GM20431 (cell line): Measurements from ENCODE around the gene HPD.

Source experiments
- in situ Hi-C: fragments of 300-500 bp; cut with MseI, MboI; formaldehyde crosslinking; loops from one replicate; pipeline ENCODE4 v1.15.0; 2020; ENCODE audit warnings: low sequenced_read_pairs; ENCODE audit not compliant: unreplicated experiment

The HPD gene

DNA sequence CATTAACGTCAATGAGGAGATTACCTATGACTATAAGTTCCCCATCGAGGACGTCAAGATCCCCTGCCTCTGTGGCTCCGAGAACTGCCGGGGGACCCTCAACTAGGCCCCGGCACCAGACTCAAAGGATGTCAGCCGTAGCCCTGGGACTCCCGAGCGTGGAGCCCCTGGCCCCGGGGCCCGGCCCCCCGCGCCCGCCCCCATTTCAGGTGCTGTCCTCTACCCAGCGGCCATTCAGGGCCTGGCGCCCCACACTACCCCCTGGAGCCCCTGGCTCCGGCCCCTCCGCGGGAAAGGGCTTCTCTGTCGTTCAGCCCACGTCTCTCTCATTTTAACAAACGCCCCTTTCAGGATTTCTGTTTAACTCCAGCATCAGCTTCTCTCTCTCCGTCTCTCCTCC lies 28.5 kb downstream of the HPD start:
- in situ Hi-C loops, result no loop called here

DNA sequence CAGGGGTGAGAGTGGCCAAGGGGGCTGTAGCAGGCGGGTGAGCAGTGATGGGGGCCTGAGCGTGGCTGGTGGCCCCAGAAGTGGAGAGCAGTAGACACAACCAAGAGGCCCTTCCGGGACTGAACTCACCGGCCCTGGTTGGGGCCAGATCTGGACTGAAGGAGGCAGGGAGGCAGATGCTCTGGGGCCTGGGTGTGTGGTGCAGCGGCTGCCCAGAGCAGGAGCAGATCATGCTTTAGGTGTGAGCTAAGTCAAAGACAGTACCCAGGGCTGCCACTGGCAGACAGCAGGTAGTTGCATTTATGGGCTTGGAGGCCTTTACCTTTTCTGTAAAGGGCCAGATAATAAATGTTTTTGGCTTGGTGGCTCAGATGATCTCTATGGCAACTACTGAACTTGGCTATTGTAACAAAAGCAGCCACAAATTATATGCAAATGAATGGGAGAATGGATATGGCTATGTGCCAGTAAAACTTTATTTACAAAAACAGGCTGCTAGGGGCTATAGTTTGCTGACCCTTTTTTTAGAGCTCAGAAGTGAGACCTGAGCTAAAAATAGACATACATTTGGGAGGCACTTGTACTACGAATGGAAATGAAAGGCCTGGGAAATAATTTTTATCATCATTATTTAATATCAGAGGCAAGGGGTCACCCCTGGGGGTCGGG lies 29.3 kb downstream of the HPD start:
- in situ Hi-C loops, result no loop called here

DNA sequence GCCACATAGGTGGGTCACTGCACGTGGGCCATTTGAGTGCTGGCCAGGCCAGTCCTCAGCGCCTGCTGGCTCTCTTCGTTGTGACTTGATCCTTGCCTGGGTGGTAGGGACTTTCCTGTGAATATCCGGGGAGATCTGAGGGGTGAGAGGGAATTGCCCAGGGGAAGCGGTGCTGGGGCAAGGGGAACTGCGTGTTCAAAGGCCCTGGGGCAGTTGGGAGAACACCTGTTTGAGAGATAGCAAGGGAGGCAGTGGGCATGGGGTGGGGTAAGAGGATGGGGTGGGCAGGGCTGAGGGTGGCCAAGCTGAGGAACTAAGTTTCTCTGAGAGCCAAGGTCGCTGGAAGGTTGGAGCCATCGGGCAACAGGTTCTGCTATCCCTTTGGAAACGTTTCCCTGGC lies 29.8 kb downstream of the HPD start:
- in situ Hi-C loops, result no loop called here

DNA sequence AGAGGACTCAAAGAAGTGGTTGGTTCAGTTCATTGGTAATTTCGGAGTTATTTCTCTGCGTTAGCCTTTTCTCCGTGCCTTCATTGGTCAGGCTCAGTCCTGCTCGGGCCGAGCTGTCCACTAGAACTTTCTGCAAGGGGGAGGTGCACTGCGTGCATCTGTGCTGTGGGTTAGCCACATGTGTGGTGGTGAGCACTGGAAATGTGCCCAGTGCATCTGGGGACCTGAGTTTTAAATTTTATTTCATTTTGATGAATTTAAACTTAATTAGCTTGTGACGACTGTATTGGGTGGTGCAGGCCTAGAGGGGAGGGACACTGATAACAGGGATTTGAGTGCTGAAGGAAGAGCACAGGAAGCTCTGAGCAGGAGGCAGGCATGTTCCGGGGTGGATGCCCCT lies 30.4 kb downstream of the HPD start:
- in situ Hi-C loops, result no loop called here

DNA sequence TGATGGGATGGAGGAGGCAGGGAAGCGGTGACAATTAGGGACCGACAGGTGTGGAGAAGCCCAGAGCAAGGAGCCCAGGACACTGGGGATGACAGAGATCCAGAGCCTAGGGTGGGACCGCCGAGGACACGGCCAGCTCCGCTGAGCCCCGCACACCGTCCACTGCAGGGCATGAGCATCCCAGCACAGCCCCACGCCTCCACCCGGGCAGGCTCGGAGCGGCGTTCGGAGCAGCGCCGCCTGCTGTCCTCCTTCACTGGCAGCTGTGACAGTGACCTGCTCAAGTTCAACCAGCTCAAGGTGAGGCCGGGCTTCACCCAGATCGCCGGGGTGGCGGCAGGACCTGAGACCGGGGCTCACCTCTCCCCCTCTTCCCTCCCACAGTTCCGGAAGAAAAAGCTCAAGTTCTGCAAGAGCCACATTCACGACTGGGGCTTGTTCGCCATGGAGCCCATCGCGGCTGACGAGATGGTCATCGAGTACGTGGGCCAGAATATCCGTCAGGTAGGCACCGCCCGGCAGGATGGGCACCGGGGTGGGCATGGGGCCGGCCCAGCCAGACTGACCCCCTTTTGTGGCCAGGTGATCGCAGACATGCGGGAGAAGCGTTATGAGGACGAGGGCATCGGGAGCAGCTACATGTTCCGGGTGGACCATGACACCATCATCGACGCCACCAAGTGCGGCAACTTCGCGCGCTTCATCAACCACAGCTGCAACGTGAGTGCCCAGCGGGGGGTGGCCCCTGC lies 31.1 kb downstream of the HPD start:
- in situ Hi-C loops, result no loop called here

DNA sequence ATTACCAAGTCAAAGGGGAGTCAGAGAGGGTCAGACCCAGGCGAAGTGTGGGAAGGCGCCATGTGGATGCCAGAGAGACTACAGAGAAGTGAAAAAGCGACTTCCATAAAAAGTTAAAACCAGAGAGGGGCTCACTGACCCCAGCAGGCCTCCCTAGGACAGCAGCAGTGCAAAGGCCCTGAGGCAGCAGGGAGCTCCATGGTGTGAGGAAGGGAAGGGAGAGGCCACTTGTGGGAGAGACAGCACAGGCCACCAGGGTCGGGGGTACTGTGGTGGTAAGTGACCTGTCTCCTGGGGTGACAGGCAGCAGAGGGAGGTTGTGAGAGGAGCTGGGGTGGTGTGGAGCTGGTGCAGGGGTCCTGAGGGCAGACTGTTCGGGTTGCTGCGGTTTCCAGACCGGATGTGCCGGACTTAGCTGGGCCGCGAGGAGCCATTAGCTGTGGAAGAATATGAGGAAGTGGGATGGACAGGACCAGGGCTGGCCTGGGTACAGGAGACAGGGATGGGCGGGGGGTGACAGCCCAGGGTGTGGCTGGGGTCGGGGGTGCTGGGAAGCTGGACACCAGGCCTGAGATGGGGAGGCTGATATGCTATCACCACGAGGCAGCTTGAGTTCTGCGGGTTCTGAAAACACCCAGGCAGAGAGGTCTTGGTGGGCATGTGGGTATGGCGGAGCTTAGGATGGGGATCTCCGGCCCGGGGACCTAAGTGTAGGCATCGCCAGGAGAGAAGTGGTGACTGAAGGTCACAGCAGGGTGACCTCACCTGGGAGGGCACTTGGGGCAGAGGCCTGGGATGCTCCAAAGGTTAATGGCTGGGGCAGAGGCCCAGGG lies 32.1 kb downstream of the HPD start:
- in situ Hi-C loops, result no loop called here

DNA sequence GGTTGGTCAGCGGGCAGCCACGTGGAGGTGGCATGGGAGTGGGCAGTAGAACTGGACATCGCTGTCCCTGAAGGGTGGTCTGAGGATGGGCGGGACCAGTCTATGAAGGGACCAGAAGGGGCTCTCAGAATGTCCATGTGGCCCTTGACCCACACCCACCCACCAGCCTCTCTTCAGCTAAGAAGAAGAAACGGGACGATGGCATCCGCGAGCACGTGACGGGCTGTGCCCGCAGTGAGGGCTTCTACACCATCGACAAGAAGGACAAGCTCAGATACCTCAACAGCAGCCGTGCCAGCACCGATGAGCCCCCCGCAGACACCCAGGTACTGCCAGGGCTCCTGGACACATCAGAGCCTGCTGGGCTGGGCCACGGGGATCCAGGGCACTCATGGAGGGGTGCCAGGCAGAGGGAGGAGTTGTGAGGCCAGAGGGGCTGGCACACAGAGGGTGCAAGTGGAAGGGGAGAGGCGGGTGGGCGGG lies 33.6 kb downstream of the HPD start:
- in situ Hi-C loops, result no loop called here

DNA sequence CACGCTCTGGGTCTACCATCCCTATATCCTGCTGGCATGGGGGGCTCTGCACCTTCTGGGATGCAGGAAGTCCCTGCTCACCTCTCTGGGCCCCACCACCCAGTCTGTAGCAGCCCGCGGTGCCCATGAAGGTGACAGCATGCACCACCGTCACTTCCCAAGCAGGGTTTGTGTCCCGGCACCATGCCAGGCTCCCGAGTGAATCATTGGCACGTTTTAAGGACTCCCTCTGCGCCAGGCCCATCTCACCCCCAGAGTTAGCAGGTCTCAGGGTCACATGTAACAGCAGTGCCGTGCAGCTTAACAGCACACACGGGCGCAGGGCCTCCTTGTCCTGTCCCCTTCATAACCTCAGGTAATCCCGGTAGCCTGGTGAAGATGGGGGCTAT lies 34.9 kb downstream of the HPD start:
- in situ Hi-C loops, result no loop called here

DNA sequence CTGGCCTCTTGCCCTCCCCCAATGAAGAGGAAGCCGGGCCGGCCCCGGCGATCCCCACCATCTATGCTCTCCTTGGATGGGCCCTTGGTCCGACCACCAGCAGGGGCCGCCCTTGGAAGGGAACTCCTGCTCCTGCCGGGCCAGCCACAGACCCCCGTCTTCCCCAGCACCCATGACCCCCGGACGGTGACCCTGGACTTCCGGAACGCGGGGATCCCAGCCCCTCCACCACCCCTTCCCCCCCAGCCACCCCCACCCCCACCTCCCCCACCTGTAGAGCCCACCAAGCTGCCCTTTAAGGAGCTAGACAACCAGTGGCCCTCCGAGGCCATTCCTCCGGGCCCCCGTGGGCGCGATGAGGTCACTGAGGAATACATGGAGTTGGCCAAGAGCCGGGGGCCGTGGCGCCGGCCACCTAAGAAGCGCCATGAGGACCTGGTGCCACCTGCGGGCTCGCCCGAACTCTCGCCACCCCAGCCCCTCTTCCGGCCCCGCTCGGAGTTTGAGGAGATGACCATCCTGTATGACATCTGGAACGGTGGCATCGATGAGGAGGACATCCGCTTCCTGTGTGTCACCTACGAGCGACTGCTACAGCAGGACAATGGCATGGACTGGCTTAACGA lies 35.4 kb downstream of the HPD start:
- in situ Hi-C loops, result no loop called here

DNA sequence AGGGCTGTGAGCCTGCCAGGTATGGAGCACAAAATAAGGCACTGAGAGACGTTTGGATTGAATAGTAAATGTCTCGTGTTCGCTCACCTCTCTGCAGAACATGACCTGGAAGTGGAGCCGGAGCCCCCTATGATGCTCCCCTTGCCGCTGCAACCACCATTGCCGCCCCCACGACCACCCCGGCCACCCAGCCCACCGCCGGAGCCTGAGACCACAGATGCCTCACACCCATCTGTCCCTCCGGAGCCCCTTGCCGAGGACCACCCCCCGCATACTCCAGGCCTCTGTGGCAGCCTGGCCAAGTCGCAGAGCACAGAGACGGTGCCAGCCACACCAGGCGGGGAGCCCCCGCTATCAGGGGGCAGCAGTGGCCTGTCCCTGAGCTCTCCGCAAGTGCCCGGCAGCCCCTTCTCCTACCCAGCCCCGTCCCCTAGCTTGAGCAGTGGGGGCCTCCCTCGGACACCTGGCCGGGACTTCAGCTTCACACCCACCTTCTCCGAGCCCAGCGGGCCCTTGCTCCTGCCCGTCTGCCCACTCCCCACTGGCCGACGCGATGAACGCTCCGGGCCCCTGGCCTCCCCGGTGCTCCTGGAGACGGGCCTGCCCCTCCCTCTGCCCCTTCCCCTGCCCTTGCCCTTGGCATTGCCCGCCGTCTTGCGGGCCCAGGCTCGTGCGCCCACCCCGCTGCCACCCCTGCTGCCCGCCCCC lies 36.1 kb downstream of the HPD start:
- in situ Hi-C loops, result no loop called here

DNA sequence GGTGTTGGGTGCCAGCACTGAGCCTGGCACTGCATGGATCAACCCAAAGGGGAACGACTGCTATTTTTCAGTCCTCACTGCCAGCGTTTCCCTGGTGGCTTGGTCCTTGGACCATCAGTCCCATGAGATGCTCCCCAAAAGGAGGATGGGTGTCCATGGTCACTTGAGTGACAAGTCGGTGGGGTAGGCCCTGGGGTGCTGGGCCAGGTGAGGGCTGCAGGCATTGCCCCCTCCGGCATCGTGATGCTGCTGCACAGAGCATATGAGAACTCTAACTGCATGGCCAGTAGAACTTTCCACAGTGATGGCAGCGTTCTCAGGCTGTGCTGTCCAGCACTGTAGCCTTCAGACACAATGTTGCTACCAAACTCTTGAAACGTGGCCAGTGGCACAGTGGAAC lies 38.6 kb downstream of the HPD start:
- in situ Hi-C loops, result no loop called here

DNA sequence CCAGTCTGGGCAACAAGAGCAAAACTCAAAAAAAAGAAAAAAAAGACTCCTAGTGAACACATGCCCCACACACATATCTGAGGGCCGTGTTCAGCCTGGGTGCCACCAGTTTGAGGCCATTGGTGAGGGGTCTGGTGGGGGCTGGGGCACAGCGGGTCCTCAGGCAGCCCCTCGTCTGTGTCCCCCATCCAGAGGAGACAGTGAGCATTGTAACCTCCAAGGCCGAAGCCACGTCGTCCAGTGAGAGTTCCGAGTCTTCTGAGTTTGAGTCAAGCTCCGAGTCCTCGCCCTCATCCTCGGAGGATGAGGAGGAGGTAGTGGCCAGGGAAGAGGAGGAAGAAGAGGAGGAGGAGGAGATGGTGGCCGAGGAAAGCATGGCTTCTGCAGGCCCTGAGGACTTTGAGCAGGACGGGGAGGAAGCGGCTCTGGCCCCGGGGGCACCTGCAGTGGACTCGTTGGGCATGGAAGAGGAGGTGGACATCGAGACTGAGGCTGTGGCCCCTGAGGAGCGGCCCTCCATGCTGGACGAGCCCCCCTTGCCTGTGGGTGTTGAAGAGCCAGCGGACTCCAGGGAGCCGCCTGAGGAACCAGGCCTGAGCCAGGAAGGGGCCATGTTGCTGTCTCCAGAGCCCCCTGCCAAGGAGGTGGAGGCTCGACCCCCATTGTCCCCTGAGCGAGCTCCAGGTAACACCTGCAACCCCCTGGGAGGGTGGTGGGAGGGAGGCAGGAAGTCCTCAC lies 39.3 kb downstream of the HPD start:
- in situ Hi-C loops, result no loop called here

DNA sequence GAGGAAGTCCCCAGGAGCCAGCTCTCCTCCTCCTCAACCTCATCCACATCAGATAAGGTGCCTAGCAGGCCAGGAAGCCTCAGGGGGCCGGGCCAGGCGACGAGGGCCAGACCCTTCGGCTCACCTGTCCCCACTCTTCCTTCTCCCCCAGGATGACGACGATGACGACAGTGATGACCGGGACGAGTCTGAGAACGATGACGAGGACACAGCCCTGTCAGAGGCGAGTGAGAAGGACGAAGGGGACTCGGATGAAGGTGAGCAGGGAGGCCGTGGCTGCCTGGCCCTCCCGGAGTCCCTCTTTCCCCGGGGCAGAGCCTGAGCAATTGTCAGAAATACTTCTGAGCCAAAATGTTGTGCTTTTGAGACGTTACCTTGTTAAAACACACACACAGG lies 41.0 kb downstream of the HPD start:
- in situ Hi-C loops, result no loop called here

DNA sequence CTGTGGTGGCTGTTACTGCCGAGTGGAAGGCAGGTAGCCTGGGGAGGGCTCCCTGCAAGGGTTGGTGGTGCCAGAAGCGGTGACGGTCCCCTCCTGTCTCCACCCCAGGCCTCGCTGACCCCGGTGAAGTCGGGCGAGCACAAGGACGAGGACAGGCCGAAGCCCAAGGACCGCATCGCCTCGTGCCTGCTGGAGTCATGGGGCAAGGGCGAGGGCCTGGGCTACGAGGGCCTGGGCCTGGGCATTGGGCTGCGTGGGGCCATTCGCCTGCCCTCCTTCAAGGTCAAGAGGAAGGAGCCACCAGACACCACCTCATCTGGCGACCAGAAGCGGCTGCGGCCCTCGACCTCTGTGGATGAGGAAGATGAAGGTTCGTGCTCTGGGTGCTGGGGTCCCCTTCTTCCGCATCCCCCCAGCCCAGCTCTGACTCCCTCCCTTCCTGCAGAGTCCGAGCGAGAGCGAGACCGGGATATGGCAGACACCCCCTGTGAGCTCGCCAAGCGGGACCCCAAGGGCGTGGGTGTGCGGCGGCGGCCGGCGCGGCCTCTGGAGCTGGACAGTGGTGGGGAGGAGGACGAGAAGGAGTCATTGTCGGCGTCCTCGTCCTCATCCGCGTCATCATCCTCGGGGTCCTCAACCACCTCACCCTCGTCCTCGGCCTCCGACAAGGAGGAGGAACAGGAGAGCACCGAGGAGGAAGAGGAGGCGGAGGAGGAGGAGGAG lies 41.6 kb downstream of the HPD start:
- in situ Hi-C loops, result no loop called here

DNA sequence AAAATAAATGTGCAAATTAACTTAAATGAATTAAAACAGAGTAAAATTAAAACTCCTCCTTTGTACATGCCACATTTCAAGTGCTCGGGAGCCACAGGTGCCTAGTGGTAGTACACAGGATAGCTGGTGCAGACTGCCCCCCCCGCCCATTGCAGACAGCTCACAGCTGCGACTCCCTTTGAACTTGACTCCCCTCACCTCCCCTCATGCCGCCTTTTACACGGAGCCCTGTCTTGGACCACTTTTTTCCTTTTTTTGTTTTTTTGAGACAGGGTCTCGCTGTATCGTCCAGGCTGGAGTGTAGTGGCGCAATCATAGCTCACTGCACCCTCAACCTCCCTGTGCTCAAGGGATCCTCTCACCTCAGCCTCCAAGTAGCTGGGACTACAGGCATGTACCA lies 43.4 kb downstream of the HPD start:
- in situ Hi-C loops, result no loop called here

DNA sequence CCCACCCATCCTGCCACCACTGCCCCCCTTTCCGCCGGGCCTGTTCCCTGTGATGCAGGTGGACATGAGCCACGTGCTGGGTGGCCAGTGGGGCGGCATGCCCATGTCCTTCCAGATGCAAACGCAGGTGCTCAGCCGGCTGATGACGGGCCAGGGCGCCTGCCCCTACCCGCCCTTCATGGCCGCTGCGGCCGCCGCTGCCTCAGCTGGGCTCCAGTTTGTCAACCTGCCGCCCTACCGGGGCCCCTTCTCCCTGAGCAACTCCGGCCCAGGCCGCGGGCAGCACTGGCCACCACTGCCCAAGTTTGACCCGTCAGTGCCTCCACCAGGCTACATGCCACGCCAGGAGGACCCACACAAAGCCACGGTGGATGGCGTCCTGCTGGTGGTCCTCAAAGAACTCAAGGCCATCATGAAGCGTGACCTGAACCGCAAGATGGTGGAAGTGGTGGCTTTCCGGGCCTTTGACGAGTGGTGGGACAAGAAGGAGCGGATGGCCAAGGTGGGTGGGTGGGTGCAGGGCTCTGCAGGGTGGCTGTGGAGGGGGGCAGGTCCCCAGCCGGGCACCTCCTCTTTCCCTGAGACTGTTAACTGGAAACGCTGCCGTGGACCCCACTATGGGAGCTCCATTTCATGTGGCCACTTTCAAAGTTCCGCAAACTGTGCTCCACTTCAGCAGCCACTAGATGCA lies 44.1 kb downstream of the HPD start:
- in situ Hi-C loops, result no loop called here

DNA sequence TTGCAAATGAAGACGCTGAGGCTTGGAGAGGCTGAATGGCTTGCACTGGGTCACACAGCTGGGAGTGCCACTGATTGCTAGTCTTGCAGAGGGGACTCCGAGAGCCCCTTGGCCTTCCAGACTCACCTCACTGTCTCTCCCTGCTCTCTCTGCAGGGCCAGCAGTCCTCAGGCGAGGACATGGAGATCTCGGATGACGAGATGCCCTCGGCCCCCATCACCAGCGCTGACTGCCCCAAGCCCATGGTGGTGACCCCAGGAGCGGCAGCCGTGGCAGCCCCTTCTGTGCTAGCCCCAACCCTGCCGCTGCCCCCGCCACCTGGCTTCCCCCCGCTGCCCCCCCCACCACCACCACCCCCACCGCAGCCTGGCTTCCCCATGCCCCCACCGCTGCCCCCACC lies 44.7 kb downstream of the HPD start:
- in situ Hi-C loops, result no loop called here
